Keratinocyte (primary cell): Measurements from ENCODE around the gene RAB42. TPM values are rescaled to one million over a fixed set of nuclear protein-coding genes. Genes with fewer than 3 reads are reported as not detected.

Experiments used
- DNase-seq: peaks from one replicate; pipeline ENCODE4 v3.0.0-alpha.2; 2011; ENCODE audit warnings: low read depth, missing footprints, low spot score
- FAIRE-seq: peaks from 2 replicates; lab custom pipeline; 2011; peaks lifted over from hg19 to GRCh38; lab: Jason Lieb, UNC
- H2AFZ ChIP-seq: 2 replicates; pipeline ENCODE4 v1.6.0; 2012; ENCODE audit warnings: low read length, control low read depth, inconsistent platforms; ENCODE audit not compliant: control insufficient read depth
- H3K27ac ChIP-seq: 2 replicates; pipeline ENCODE4 v1.5.1; 2011; ENCODE audit warnings: low read length; ENCODE audit not compliant: control insufficient read depth, insufficient read depth
- H3K27me3 ChIP-seq: 3 replicates; pipeline ENCODE4 v1.6.0; 2011; ENCODE audit warnings: low read length; ENCODE audit not compliant: control insufficient read depth, insufficient read depth; ENCODE audit errors: extremely low read depth
- H3K36me3 ChIP-seq, 2 experiments: 2 replicates in 1 of 2; 3 replicates in 1 of 2; pipeline ENCODE4 v1.5.1; 2011; ENCODE audit warnings: low read length in 2 of 2, mild to moderate bottlenecking in 1 of 2; ENCODE audit not compliant: control insufficient read depth in 2 of 2, insufficient read depth in 2 of 2; ENCODE audit errors: extremely low read depth in 1 of 2
- H3K4me1 ChIP-seq: 3 replicates; pipeline ENCODE4 v1.5.1; 2011; ENCODE audit warnings: low read length; ENCODE audit not compliant: control insufficient read depth, insufficient read depth; ENCODE audit errors: extremely low read depth
- H3K4me2 ChIP-seq: 3 replicates; pipeline ENCODE4 v1.6.0; 2011; ENCODE audit warnings: low read depth, low read length; ENCODE audit not compliant: control insufficient read depth, insufficient read depth; ENCODE audit errors: extremely low read depth
- H3K4me3 ChIP-seq, 3 experiments: fragments of 200-600 bp in 1 of 3; sonication (generic) in 1 of 3; 2 replicates in 2 of 3; 3 replicates in 1 of 3; pipeline ENCODE4 v1.5.1; 2011 to 2016; ENCODE audit warnings: low read length in 3 of 3, mild to moderate bottlenecking in 3 of 3, control low read depth in 2 of 3, inconsistent platforms in 1 of 3, low read depth in 1 of 3, mixed read lengths in 1 of 3, mixed run types in 1 of 3, moderate library complexity in 1 of 3; ENCODE audit not compliant: control insufficient read depth in 2 of 3, insufficient read depth in 2 of 3; ENCODE audit errors: extremely low read depth in 1 of 3
- H3K79me2 ChIP-seq: 2 replicates; pipeline ENCODE4 v1.6.0; 2012; ENCODE audit warnings: low read length; ENCODE audit not compliant: control insufficient read depth, insufficient read depth
- H3K9ac ChIP-seq: 3 replicates; pipeline ENCODE4 v1.6.0; 2011; ENCODE audit warnings: low read length; ENCODE audit not compliant: control insufficient read depth, insufficient read depth; ENCODE audit errors: extremely low read depth
- H3K9me1 ChIP-seq: 3 replicates; pipeline ENCODE4 v1.6.0; 2011; ENCODE audit warnings: low read length; ENCODE audit not compliant: control insufficient read depth, insufficient read depth; ENCODE audit errors: extremely low read depth
- H3K9me3 ChIP-seq: 2 replicates; pipeline ENCODE4 v1.5.1; 2012; ENCODE audit warnings: low read depth, low read length; ENCODE audit not compliant: control insufficient read depth
- H4K20me1 ChIP-seq: 3 replicates; pipeline ENCODE4 v1.6.0; 2011; ENCODE audit warnings: low read length; ENCODE audit not compliant: control insufficient read depth, insufficient read depth; ENCODE audit errors: extremely low read depth
- EZH2 ChIP-seq: IDR thresholded peaks from one replicate; pipeline ENCODE4 v1.6.1; 2012; ENCODE audit warnings: inconsistent platforms, mild to moderate bottlenecking, low read length, moderate library complexity
- dilution Hi-C: fragments of 300-500 bp; cut with MboI; formaldehyde crosslinking; loops from one replicate; pipeline ENCODE4 v1.7.0; 2020; ENCODE audit warnings: low sequenced_read_pairs; ENCODE audit not compliant: extremely low pct_ligation_motif_present
- polyA plus RNA-seq, 5 experiments: library from polyadenylated mRNA; depleted of rRNA in 3 of 5; stranded (reverse) in 3 of 5; stranded (forward) in 1 of 5; unstranded in 1 of 5; fragments of >200 nt; gene quantifications; 1 replicate in 1 of 5; 2 replicates in 3 of 5; 3 replicates in 1 of 5; pipeline versions ENCODE4 v1.2.1 to v1.2.3, GENCODE V29; 2011 to 2012; ENCODE audit warnings: missing spikeins in 2 of 5, low read depth in 1 of 5, low replicate concordance in 1 of 5
- small RNA-seq, 3 experiments: library from RNA; depleted of rRNA; stranded (forward); fragments of <200 nt; gene quantifications; one replicate each; pipeline ENCODE3, GENCODE V24; 2012; ENCODE audit warnings: low read depth in 3 of 3, low replicate concordance in 1 of 3; ENCODE audit not compliant: insufficient read length in 3 of 3
- TF ChIP-seq, protein P1 (sequence below), 3 experiments: IDR thresholded peaks in 1 of 3; conservative IDR thresholded peaks in 1 of 3; optimal IDR thresholded peaks in 1 of 3; 2 replicates in 2 of 3; 3 replicates in 1 of 3; pipeline versions ENCODE3 to v1.5.1; 2011; ENCODE audit warnings: low read length in 3 of 3, mild to moderate bottlenecking in 3 of 3, moderate library complexity in 2 of 3, control low read depth in 1 of 3, inconsistent platforms in 1 of 3; ENCODE audit not compliant: insufficient read depth in 2 of 3; ENCODE audit errors: extremely low read depth in 1 of 3

The RAB42 gene
- polyA plus RNA-seq, 1 donor (not counting 4 experiments of a cell fraction or from before 2014, with no cell fraction given) = 0.05 TPM

DNA sequence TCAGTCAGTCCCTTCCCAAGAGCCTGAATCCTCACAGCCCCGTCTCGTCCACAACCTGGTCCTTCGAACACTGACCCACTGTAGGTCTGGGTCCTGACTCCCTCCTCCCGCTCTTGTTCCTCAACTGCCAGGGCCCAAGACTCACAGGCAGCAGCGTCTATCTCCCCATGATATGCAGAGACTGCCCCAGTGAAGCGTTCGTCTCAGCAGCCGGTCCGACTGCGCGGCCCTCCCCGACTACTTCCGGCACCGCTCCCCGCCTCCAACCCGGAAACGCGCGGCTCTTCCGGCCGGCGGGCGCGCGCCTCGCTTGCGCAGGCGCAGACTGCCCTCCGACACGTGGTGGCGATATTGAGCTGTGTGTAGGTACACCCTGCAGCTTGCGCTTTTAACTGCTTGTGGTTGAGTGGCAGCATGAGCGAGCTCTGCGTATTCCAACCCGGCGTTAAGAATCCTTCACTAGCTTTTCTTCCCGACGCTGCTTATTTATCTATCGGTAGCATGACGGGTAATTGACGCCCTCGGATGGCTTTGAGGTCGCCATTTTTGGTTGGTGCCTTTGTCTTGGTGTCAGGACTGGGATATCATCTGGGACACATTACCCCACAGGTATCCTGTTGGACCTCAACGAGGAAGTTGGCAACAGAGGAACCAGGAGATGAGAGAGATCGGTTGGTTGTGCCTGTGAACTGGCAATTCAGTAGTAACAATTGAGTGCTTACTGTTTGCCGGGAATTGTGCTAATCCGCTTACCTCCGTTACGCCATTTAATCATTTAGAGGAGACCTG lies 51.0 kb downstream of the RAB42 start, which contains the start of gene TAF12:
Gene TAF12 (minus strand): TSS at position 221 of the 789 bp plus-strand sequence. CDS start 20,986 bp downstream, outside the sequence.
- TF ChIP-seq, protein P1, sequence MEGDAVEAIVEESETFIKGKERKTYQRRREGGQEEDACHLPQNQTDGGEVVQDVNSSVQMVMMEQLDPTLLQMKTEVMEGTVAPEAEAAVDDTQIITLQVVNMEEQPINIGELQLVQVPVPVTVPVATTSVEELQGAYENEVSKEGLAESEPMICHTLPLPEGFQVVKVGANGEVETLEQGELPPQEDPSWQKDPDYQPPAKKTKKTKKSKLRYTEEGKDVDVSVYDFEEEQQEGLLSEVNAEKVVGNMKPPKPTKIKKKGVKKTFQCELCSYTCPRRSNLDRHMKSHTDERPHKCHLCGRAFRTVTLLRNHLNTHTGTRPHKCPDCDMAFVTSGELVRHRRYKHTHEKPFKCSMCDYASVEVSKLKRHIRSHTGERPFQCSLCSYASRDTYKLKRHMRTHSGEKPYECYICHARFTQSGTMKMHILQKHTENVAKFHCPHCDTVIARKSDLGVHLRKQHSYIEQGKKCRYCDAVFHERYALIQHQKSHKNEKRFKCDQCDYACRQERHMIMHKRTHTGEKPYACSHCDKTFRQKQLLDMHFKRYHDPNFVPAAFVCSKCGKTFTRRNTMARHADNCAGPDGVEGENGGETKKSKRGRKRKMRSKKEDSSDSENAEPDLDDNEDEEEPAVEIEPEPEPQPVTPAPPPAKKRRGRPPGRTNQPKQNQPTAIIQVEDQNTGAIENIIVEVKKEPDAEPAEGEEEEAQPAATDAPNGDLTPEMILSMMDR (optimal IDR thresholded peaks at IDR 0.05 in 1 of 3, IDR thresholded peaks at IDR 0.05 in 1 of 3, conservative IDR thresholded peaks at IDR 0.05 in 1 of 3; ENCODE audit: extremely low read depth in 1 of 3, insufficient read depth in 2 of 3, low read length in 3 of 3) = peak; percentile 24 to 77 (median 30)
- TF ChIP-seq EZH2 = no peak
- FAIRE-seq (no peak), DNase-seq (peak; percentile 88)
- H3K4me3 ChIP-seq = peak within 1 kb of the TSS; percentile 83 to 86 (median 85)
- H3K9me1 ChIP-seq = no peaks in the 10 kb centered on the region
- no peaks in the 10 kb centered on the region for H3K36me3 ChIP-seq
- peaks cover 19% of the 10 kb centered on the region for H3K79me2 ChIP-seq
- peak within 1 kb of the TSS; percentile 92 for H3K9ac ChIP-seq
- no peaks in the 10 kb centered on the region for H4K20me1 ChIP-seq
- H3K27ac ChIP-seq = peak within 1 kb of the TSS; percentile 98
- dilution Hi-C loops = no loop called here
- no peaks in the 10 kb centered on the region for H3K9me3 ChIP-seq
- H3K4me2 ChIP-seq = peak within 1 kb of the TSS; percentile 93
- peak within 1 kb of the TSS; percentile 88 for H2AFZ ChIP-seq
- H3K27me3 ChIP-seq = no peaks in the 10 kb centered on the region
- H3K4me1 ChIP-seq = peaks cover 24% of the 10 kb centered on the region

DNA sequence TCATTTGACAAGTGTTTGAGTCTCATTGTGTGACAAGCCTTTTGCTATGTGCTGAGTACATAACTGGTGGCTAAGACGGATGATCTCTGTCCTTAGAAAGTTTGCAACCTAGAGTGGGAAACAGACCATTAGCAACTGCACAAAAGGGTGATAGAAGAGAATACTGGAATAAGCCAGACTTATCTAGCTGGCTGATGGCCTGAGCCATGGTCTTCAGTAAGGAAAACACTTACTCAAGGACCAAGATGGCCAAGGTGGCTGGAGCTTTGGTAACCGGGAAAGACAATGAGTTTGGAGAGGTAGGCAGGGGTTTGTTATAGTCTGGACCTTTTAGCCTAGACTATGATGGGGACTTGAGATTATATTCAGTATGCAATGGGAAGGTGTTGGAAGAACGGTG lies 52.4 kb downstream of the RAB42 start:
- no peak for DNase-seq
- Histone ChIP-seq H2AFZ (no peak overlapping the region), H3K4me2 (peak overlapping the region; percentile 93), H3K79me2 (peaks cover 19% of the 10 kb centered on the region), H3K9ac (no peak overlapping the region), H3K36me3 (no peaks in the 10 kb centered on the region), H3K9me3 (no peaks in the 10 kb centered on the region), H4K20me1 (no peaks in the 10 kb centered on the region), H3K4me3 (peak overlapping the region in 1 of 3 experiments; percentile 29), H3K9me1 (no peaks in the 10 kb centered on the region), H3K27me3 (no peaks in the 10 kb centered on the region), H3K27ac (peak overlapping the region; percentile 98), H3K4me1 (peaks cover 24% of the 10 kb centered on the region)
- dilution Hi-C loops = no loop called here
- no peak for FAIRE-seq
- TF ChIP-seq, protein P1 (optimal IDR thresholded peaks at IDR 0.05 in 1 of 3, IDR thresholded peaks at IDR 0.05 in 1 of 3, conservative IDR thresholded peaks at IDR 0.05 in 1 of 3; ENCODE audit: extremely low read depth in 1 of 3, insufficient read depth in 2 of 3, low read length in 3 of 3) = no peak
- no peak for TF ChIP-seq EZH2

Small RNAs within 50 kb of the gene (small RNA-seq; reads per million reads assigned to genes)
- gene SNORA16A = 0 reads per million in 3 experiments
- 0 reads per million in 3 experiments for gene SNORA44
- 0 reads per million in 3 experiments for gene SNORA61
- 5.3 to 419 (median 333) reads per million in 3 experiments for gene SNORD99

Other genes starting within 250 kb of the RAB42 start
- 8.0 to 12.2 TPM (median 9.4 TPM) in 3 replicates for gene PHACTR4, start 222.5 kb upstream of the RAB42 start, polyA plus RNA-seq
- 23.8 to 45.8 TPM (median 38.6 TPM) in 3 replicates for gene RCC1, start 86.2 kb upstream of the RAB42 start, polyA plus RNA-seq
- gene TRNAU1AP, start 39.2 kb upstream of the RAB42 start, polyA plus RNA-seq = 28.9 to 43.5 TPM (median 40.4 TPM) in 3 replicates
- 44.7 to 56.9 TPM (median 45.2 TPM) in 3 replicates for gene TAF12, start 50.8 kb downstream of the RAB42 start, polyA plus RNA-seq
- not detected in 3 replicates for gene RNU11, start 56.3 kb downstream of the RAB42 start, polyA plus RNA-seq
- gene GMEB1, start 76.5 kb downstream of the RAB42 start, polyA plus RNA-seq = 4.7 to 9.3 TPM (median 6.0 TPM) in 3 replicates
- 88.0 to 103 TPM (median 90.8 TPM) in 3 replicates for gene YTHDF2, start 144.7 kb downstream of the RAB42 start, polyA plus RNA-seq
- not detected in 3 replicates for gene OPRD1, start 219.9 kb downstream of the RAB42 start, polyA plus RNA-seq